ENCODE data around the gene REPS1.

Gene REPS1

GRCh38 chr6:138863321-138863720 is 124.7 kb downstream of the REPS1 start:
- DNase-seq (ENCODE audit: extremely low read depth in 1 of 2, low read depth in 1 of 2), result no peak

GRCh38 chr6:138862456-138862855 is 125.6 kb downstream of the REPS1 start:
- no peak for DNase-seq (ENCODE audit: extremely low read depth in 1 of 2, low read depth in 1 of 2)

GRCh38 chr6:138857775-138858174 is 130.3 kb downstream of the REPS1 start:
- DNase-seq (ENCODE audit: extremely low read depth in 1 of 2, low read depth in 1 of 2), result no peak

GRCh38 chr6:138856654-138857053 is 131.4 kb downstream of the REPS1 start:
- no peak for DNase-seq (ENCODE audit: extremely low read depth in 1 of 2, low read depth in 1 of 2)

All from stimulated activated CD8-positive, alpha-beta memory T cell treated with anti-CD3 and anti-CD28 coated beads, Interleukin-7, amount 100 ng/mL, for 48 hours (primary cell).